OCI-LY1 (cell line): ENCODE data around the gene VPS54.

Experiments used
- H2AFZ ChIP-seq: fragments of 200-600 bp; sonication (generic), shearing (Covaris generic); 2 replicates; pipeline ENCODE4 v1.6.0; 2014; ENCODE audit warnings: antibody characterized with exemption, mild to moderate bottlenecking, low read length
- H3F3A ChIP-seq: fragments of 200-600 bp; sonication (generic), shearing (Covaris generic); 2 replicates; pipeline ENCODE4 v1.6.0; 2014; ENCODE audit warnings: mild to moderate bottlenecking, antibody characterized with exemption, low read length, moderate library complexity; ENCODE audit not compliant: insufficient read depth
- H3K27ac ChIP-seq: fragments of 200-600 bp; sonication (generic); 2 replicates; pipeline ENCODE4 v1.5.1; 2014; ENCODE audit warnings: low read length, mixed run types, mild to moderate bottlenecking, low read depth; ENCODE audit not compliant: poor library complexity, severe bottlenecking
- H3K27me3 ChIP-seq: fragments of 200-600 bp; sonication (generic); 2 replicates; pipeline ENCODE4 v1.6.0; 2014; ENCODE audit warnings: antibody characterized with exemption, mild to moderate bottlenecking, low read length, moderate library complexity; ENCODE audit not compliant: insufficient read depth
- H3K36me3 ChIP-seq: fragments of 200-600 bp; sonication (generic); 2 replicates; pipeline ENCODE4 v1.6.1; 2014; ENCODE audit warnings: mild to moderate bottlenecking, antibody characterized with exemption, low read length, moderate library complexity, mixed read lengths; ENCODE audit not compliant: insufficient read depth
- H3K4me1 ChIP-seq: fragments of 200-600 bp; sonication (generic); 2 replicates; pipeline ENCODE4 v1.5.1; 2014; ENCODE audit warnings: mild to moderate bottlenecking, low read length, moderate library complexity; ENCODE audit not compliant: insufficient read depth, severe bottlenecking
- H3K4me2 ChIP-seq: fragments of 200-600 bp; sonication (generic), shearing (Covaris generic); 2 replicates; pipeline ENCODE4 v1.6.1; 2014; ENCODE audit warnings: low read length
- H3K4me3 ChIP-seq: fragments of 200-600 bp; sonication (generic); 2 replicates; pipeline ENCODE4 v1.5.1; 2014; ENCODE audit warnings: low read length, low read depth, mild to moderate bottlenecking, mixed read lengths; ENCODE audit not compliant: poor library complexity, severe bottlenecking
- H3K79me2 ChIP-seq: fragments of 200-600 bp; shearing (Covaris generic); 2 replicates; pipeline ENCODE4 v1.6.1; 2016; ENCODE audit warnings: mixed run types, low read length, mixed read lengths; ENCODE audit not compliant: insufficient read depth
- H3K9ac ChIP-seq: fragments of 200-600 bp; sonication (generic), shearing (Covaris generic); 2 replicates; pipeline ENCODE4 v1.6.1; 2014; ENCODE audit warnings: mild to moderate bottlenecking, low read length, mixed read lengths
- H3K9me2 ChIP-seq: fragments of 200-600 bp; sonication (generic), shearing (Covaris generic); 2 replicates; pipeline ENCODE4 v1.6.1; 2014; ENCODE audit warnings: low read depth, mild to moderate bottlenecking, low read length, mixed read lengths
- H3K9me3 ChIP-seq: fragments of 200-600 bp; shearing (Covaris generic); 2 replicates; pipeline ENCODE4 v1.6.1; 2014; ENCODE audit warnings: low read length, mixed read lengths
- H4K20me1 ChIP-seq: fragments of 200-600 bp; sonication (generic), shearing (Covaris generic); 2 replicates; pipeline ENCODE4 v1.6.0; 2016; ENCODE audit warnings: mild to moderate bottlenecking, low read length; ENCODE audit not compliant: insufficient read depth
- EZH2 ChIP-seq: fragments of 200-600 bp; sonication (generic), shearing (Covaris generic); IDR thresholded peaks from 2 replicates; pipeline ENCODE4 v1.8.0; 2017; ENCODE audit warnings: borderline replicate concordance, mixed run types, mild to moderate bottlenecking, antibody characterized with exemption, low read length, moderate library complexity, mixed read lengths
- TF ChIP-seq, protein P1 (sequence below): fragments of 200-600 bp; sonication (generic), shearing (Covaris generic); IDR thresholded peaks from 2 replicates; pipeline ENCODE4 v1.5.1; 2017; ENCODE audit warnings: mild to moderate bottlenecking, antibody characterized with exemption, low read length, moderate library complexity, mixed read lengths

VPS54 gene

DNA sequence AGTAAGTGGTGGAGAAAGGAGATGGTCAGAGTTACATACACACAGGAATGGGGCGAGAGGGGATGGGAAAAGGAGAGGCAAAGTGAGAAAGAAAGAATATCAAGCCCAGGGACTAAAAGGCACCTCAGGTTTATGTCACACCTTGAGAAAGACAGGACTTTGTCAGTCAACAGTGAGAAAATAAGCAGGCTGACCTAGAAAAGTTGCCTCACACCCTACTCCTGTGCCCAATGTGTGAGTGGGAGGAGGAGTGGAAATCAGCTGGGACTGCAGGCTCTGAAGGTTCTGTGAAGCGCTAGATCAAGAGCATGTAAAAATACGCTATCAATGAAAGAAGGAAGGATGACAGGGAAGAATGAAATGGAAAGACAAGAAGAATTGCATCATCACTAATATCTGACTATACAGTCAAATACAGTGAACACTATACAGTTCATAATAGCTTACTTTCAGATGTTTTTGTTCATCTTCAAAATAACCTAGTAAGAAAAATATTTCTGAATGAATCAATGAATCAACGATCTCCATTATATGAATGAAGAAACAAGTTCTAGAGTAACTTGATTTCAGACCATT is 10.7 kb downstream of the VPS54 start:
- Histone ChIP-seq H3K27me3 (no peaks in the 10 kb centered on the region), H3K36me3 (peaks cover 7% of the 10 kb centered on the region; the same call in 1 of the 2 replicates), H3K4me3 (no peak overlapping the region), H3K27ac (no peak overlapping the region), H3K9me2 (no peaks in the 10 kb centered on the region), H3K79me2 (peaks cover 17% of the 10 kb centered on the region), H3K4me1 (no peaks in the 10 kb centered on the region), H2AFZ (no peak overlapping the region), H4K20me1 (no peaks in the 10 kb centered on the region), H3K9ac (no peak overlapping the region), H3K9me3 (no peaks in the 10 kb centered on the region), H3F3A (no peaks in the 10 kb centered on the region), H3K4me2 (no peak overlapping the region)
- TF ChIP-seq, protein P1, sequence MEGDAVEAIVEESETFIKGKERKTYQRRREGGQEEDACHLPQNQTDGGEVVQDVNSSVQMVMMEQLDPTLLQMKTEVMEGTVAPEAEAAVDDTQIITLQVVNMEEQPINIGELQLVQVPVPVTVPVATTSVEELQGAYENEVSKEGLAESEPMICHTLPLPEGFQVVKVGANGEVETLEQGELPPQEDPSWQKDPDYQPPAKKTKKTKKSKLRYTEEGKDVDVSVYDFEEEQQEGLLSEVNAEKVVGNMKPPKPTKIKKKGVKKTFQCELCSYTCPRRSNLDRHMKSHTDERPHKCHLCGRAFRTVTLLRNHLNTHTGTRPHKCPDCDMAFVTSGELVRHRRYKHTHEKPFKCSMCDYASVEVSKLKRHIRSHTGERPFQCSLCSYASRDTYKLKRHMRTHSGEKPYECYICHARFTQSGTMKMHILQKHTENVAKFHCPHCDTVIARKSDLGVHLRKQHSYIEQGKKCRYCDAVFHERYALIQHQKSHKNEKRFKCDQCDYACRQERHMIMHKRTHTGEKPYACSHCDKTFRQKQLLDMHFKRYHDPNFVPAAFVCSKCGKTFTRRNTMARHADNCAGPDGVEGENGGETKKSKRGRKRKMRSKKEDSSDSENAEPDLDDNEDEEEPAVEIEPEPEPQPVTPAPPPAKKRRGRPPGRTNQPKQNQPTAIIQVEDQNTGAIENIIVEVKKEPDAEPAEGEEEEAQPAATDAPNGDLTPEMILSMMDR, result no peak
- TF ChIP-seq EZH2, result no peak

DNA sequence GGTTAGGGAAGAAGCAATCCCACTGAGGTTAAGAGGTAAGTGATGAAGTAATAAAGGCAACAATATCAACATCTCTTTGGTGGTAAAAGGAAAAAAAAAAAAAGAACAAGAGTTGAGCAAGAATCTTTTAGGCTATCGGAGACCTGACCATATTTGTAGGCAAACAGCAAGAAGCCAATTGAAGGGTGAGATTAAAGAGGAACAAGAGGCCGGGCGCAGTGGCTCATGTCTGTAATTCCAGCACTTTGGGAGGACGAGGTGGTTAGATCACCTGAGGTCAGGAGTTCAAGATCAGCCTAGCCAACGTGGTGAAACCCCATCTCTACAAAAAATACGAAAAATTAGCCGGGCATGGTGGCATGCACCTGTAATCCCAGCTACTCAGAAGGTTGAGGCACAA is 11.3 kb downstream of the VPS54 start:
- Histone ChIP-seq H3K9me2 (no peaks in the 10 kb centered on the region), H3F3A (no peaks in the 10 kb centered on the region), H2AFZ (no peak overlapping the region), H3K4me1 (no peaks in the 10 kb centered on the region), H4K20me1 (no peaks in the 10 kb centered on the region), H3K4me2 (no peak overlapping the region), H3K36me3 (peaks cover 7% of the 10 kb centered on the region; the same call in 1 of the 2 replicates), H3K27ac (no peak overlapping the region), H3K9me3 (no peaks in the 10 kb centered on the region), H3K4me3 (no peak overlapping the region), H3K79me2 (peaks cover 13% of the 10 kb centered on the region), H3K27me3 (no peaks in the 10 kb centered on the region), H3K9ac (no peak overlapping the region)
- TF ChIP-seq, protein P1, result no peak
- no peak for TF ChIP-seq EZH2

DNA sequence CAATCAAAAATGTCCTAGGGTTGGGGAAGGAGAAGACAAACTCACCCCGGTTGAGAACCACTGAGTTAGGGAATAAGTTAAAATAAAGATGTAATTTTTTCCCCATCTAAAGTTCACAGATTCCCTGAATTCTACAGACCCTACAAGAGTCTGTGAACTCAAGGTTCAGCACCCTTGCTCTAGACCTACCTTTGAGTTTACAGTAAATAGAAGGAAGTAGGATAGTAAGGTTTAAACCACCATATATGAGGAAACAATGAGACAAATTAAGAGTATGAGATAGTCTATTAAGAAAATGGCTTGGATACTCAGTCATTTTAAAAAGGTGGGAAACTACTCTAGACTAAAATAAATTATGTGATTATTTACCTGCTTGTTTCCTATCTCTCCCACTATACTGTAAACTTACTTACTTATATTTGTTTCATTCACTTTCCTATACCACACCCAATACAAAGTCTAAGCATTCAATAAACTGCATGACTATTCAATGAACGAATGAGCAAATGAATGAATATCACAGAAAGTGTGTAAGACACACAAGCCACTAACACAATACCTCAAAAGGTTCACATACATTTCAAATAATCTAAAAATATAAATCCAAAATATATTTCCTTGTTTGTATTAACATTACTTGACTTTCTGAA is 13.4 kb downstream of the VPS54 start:
- Histone ChIP-seq H3K79me2 (no peaks in the 10 kb centered on the region; the same call in none of the 2 replicates), H4K20me1 (no peaks in the 10 kb centered on the region), H3K9me2 (no peaks in the 10 kb centered on the region), H3K27ac (no peak overlapping the region), H3K27me3 (no peaks in the 10 kb centered on the region), H3K9ac (no peak overlapping the region), H3K4me2 (no peak overlapping the region), H3K36me3 (peaks cover 12% of the 10 kb centered on the region; the same call in 1 of the 2 replicates), H3K4me3 (no peak overlapping the region), H3K9me3 (no peaks in the 10 kb centered on the region), H2AFZ (no peak overlapping the region), H3K4me1 (no peaks in the 10 kb centered on the region), H3F3A (no peaks in the 10 kb centered on the region)
- no peak for TF ChIP-seq EZH2
- TF ChIP-seq, protein P1, result no peak
